Measurements from ENCODE around the gene CBFB.

GRCh38 chr16:66988197-66988788, 40.7 kb upstream of the CBFB start, which contains the start of gene CES4A:
- TF ChIP-seq POLR2A (IDR thresholded peaks at IDR 0.05) (no peak), EP300 (IDR thresholded peaks at IDR 0.05) (no peak), POLR2AphosphoS5 (IDR thresholded peaks at IDR 0.05) (peak in 1 of 4 donors; percentile 34)
